HEK293T (cell line): ENCODE measurements around the gene TP63.

Experiments
- CTCF ChIA-PET: fragments of 350-600 bp; formaldehyde crosslinking; extraction: SDS; loops from one replicate; lab custom pipeline; 2021; ENCODE audit warnings: antibody characterized with exemption, inconsistent platforms; lab: Yijun Ruan, JAX
- POLR2A ChIA-PET: fragments of 350-600 bp; formaldehyde crosslinking; extraction: SDS; loops from one replicate; lab custom pipeline; 2020; ENCODE audit warnings: antibody characterized with exemption, inconsistent platforms; lab: Yijun Ruan, JAX
- DNase-seq: peaks from one replicate; pipeline ENCODE4 v3.0.0; 2012; ENCODE audit warnings: mixed read lengths; ENCODE audit errors: extremely low spot score
- ARNT ChIP-seq: fragments of 450-650 bp; IDR thresholded peaks from 2 replicates; pipeline ENCODE4 v1.6.1; 2017; ENCODE audit warnings: mild to moderate bottlenecking
- BHLHE40 ChIP-seq: fragments of 450-650 bp; IDR thresholded peaks from 2 replicates; pipeline ENCODE4 v1.6.1; 2016; ENCODE audit warnings: mild to moderate bottlenecking, moderate library complexity, borderline replicate concordance
- CTBP1 ChIP-seq: fragments of 450-650 bp; IDR thresholded peaks from 2 replicates; pipeline ENCODE4 v1.6.1; 2016; ENCODE audit warnings: borderline replicate concordance
- ELF4 ChIP-seq: fragments of 450-650 bp; IDR thresholded peaks from 2 replicates; pipeline ENCODE4 v1.6.1; 2017; ENCODE audit warnings: antibody characterized with exemption
- FOXA1 ChIP-seq: fragments of 450-650 bp; IDR thresholded peaks from 2 replicates; pipeline ENCODE4 v1.6.1; 2016; ENCODE audit warnings: mild to moderate bottlenecking
- FOXK2 ChIP-seq: fragments of 450-650 bp; IDR thresholded peaks from 2 replicates; pipeline ENCODE4 v1.6.1; 2016; ENCODE audit warnings: mild to moderate bottlenecking
- FOXM1 ChIP-seq: fragments of 450-650 bp; IDR thresholded peaks from 2 replicates; pipeline ENCODE4 v1.6.1; 2017; ENCODE audit warnings: mild to moderate bottlenecking, borderline replicate concordance
- HDGF ChIP-seq: fragments of 450-650 bp; IDR thresholded peaks from 2 replicates; pipeline ENCODE4 v1.6.1; 2017; ENCODE audit warnings: antibody characterized with exemption, borderline replicate concordance
- L3MBTL2 ChIP-seq: fragments of 450-650 bp; conservative IDR thresholded peaks from 2 replicates; pipeline ENCODE4 v1.6.1; 2016; ENCODE audit warnings: mild to moderate bottlenecking
- LEF1 ChIP-seq: fragments of 450-650 bp; IDR thresholded peaks from 2 replicates; pipeline ENCODE4 v1.6.1; 2017; ENCODE audit warnings: mild to moderate bottlenecking, borderline replicate concordance
- NFRKB ChIP-seq: fragments of 450-650 bp; IDR thresholded peaks from 2 replicates; pipeline ENCODE4 v1.6.1; 2016; ENCODE audit warnings: mild to moderate bottlenecking, moderate library complexity
- PKNOX1 ChIP-seq: fragments of 450-650 bp; IDR thresholded peaks from 2 replicates; pipeline ENCODE4 v1.6.1; 2016
- SP1 ChIP-seq: fragments of 450-650 bp; IDR thresholded peaks from 2 replicates; pipeline ENCODE4 v1.6.1; 2017
- SUZ12 ChIP-seq: fragments of 450-650 bp; IDR thresholded peaks from 2 replicates; pipeline ENCODE4 v1.6.1; 2016; ENCODE audit warnings: mild to moderate bottlenecking
- TARDBP ChIP-seq: fragments of 450-650 bp; IDR thresholded peaks from 2 replicates; pipeline ENCODE4 v1.6.1; 2016
- ZNF384 ChIP-seq: fragments of 450-650 bp; IDR thresholded peaks from 2 replicates; pipeline ENCODE4 v1.6.1; 2016

TP63 gene

GRCh38 chr3:189687475-189687874 is 56.3 kb downstream of the TP63 start:
- CTCF ChIA-PET: no interaction called here
- TF ChIP-seq TARDBP (no peak), FOXA1 (no peak), CTBP1 (no peak), ELF4 (no peak), FOXK2 (no peak), LEF1 (no peak), ZNF384 (no peak), ARNT (no peak), SP1 (no peak), PKNOX1 (no peak), BHLHE40 (no peak), FOXM1 (no peak), SUZ12 (no peak), L3MBTL2 (no peak), NFRKB (no peak), HDGF (no peak)
- no peak for DNase-seq
- POLR2A ChIA-PET: no interaction called here

GRCh38 chr3:189688262-189688661 is 57.1 kb downstream of the TP63 start:
- POLR2A ChIA-PET: no interaction called here
- DNase-seq: no peak
- TF ChIP-seq L3MBTL2 (no peak), FOXM1 (no peak), CTBP1 (no peak), PKNOX1 (no peak), ARNT (no peak), ZNF384 (no peak), ELF4 (no peak), HDGF (no peak), BHLHE40 (no peak)
- CTCF ChIA-PET: interaction anchor here (0.6 kb wide), 2 partner anchors 21 to 961 kb away, joined by 3 to 4 read pairs; no protein-coding TSS in a partner anchor

- TF ChIP-seq HDGF: no peak
- TF ChIP-seq L3MBTL2: no peak
- no peak for TF ChIP-seq FOXA1
- TF ChIP-seq LEF1: no peak
- TF ChIP-seq PKNOX1: no peak
- no peak for TF ChIP-seq SUZ12
- TF ChIP-seq BHLHE40: no peak
- TF ChIP-seq NFRKB: no peak
- TF ChIP-seq FOXM1: no peak
- no peak for TF ChIP-seq FOXK2
- ChIA-PET POLR2A (no interaction called here), CTCF (no interaction called here)
- DNase-seq: no peak
Observed at GRCh38 chr3:189689625-189690024, 58.4 kb downstream of the TP63 start.

GRCh38 chr3:189690237-189690636 is 59.0 kb downstream of the TP63 start:
- POLR2A ChIA-PET: no interaction called here
- no peak for TF ChIP-seq ZNF384
- TF ChIP-seq FOXA1: no peak
- TF ChIP-seq FOXK2: no peak
- no peak for TF ChIP-seq HDGF
- no peak for TF ChIP-seq BHLHE40
- TF ChIP-seq CTBP1: no peak
- TF ChIP-seq L3MBTL2: no peak
- no peak for TF ChIP-seq SP1
- TF ChIP-seq SUZ12: no peak
- no peak for TF ChIP-seq ARNT
- no peak for TF ChIP-seq NFRKB
- TF ChIP-seq PKNOX1: no peak
- TF ChIP-seq ELF4: no peak
- TF ChIP-seq TARDBP: no peak
- no peak for TF ChIP-seq FOXM1
- TF ChIP-seq LEF1: no peak
- CTCF ChIA-PET: interaction anchor here (0.6 kb wide), 1 partner anchor 258 kb away, joined by 3 read pairs; no protein-coding TSS in a partner anchor
- no peak for DNase-seq

GRCh38 chr3:189690672-189691071 is 59.5 kb downstream of the TP63 start:
- POLR2A ChIA-PET: no interaction called here
- CTCF ChIA-PET: interaction anchor here (0.6 kb wide), 1 partner anchor 258 kb away, joined by 3 read pairs; no protein-coding TSS in a partner anchor

GRCh38 chr3:189695400-189695799 is 64.2 kb downstream of the TP63 start:
- ChIA-PET CTCF (no interaction called here), POLR2A (no interaction called here)
- TF ChIP-seq FOXM1: no peak
- TF ChIP-seq CTBP1: no peak
- no peak for TF ChIP-seq ZNF384
- TF ChIP-seq FOXK2: no peak
- no peak for TF ChIP-seq HDGF
- no peak for TF ChIP-seq ARNT
- no peak for TF ChIP-seq NFRKB
- TF ChIP-seq SP1: no peak
- no peak for TF ChIP-seq LEF1
- no peak for TF ChIP-seq PKNOX1
- TF ChIP-seq FOXA1: no peak
- no peak for TF ChIP-seq BHLHE40
- DNase-seq: no peak

More at GRCh38 chr3:189690672-189691071, 59.5 kb downstream of the TP63 start:
- TF ChIP-seq FOXM1: no peak
- no peak for TF ChIP-seq SUZ12
- no peak for TF ChIP-seq SP1
- TF ChIP-seq LEF1: no peak
- no peak for TF ChIP-seq BHLHE40
- no peak for DNase-seq
